Neural cell (in vitro differentiated cells): Measurements from ENCODE around the gene PANX1.

ENCODE experiments used
- CTCF ChIP-seq: fragments of 450-650 bp; IDR thresholded peaks from 2 replicates; pipeline ENCODE4 v1.5.1; 2014; ENCODE audit warnings: antibody characterized with exemption, mild to moderate bottlenecking, moderate library complexity; ENCODE audit not compliant: poor library complexity, severe bottlenecking
- EZH2 ChIP-seq: fragments of 200-600, 300-800 bp; shearing (Covaris generic), sonication (generic); IDR thresholded peaks from 2 replicates; pipeline ENCODE4 v1.6.1; 2014; ENCODE audit warnings: antibody characterized with exemption, low read length, borderline replicate concordance, mild to moderate bottlenecking; ENCODE audit not compliant: insufficient read depth, poor library complexity, severe bottlenecking
- REST ChIP-seq: IDR thresholded peaks from 2 replicates; pipeline ENCODE4 v1.6.1; 2012; ENCODE audit warnings: borderline replicate concordance

- TF ChIP-seq EZH2 (no peak), CTCF (no peak), REST (no peak)
Measured at GRCh38 chr11:94104734-94105133, 23.9 kb upstream of the PANX1 start.
